OCI-LY7 (cell line): ENCODE measurements around the gene DAP.

Experiments
- EZH2phosphoT487 ChIP-seq: fragments of 200-600 bp; sonication (generic); IDR thresholded peaks from 2 replicates; pipeline ENCODE4 v1.6.1; 2018; ENCODE audit warnings: low read depth, borderline replicate concordance, mild to moderate bottlenecking, mixed run types, antibody characterized with exemption, low read length, moderate library complexity, mixed read lengths
- TF ChIP-seq, protein P1 (sequence below): fragments of 200-600 bp; sonication (generic); conservative IDR thresholded peaks from 2 replicates; pipeline ENCODE4 v1.5.1; 2014; ENCODE audit warnings: mild to moderate bottlenecking, antibody characterized with exemption, low read length, moderate library complexity, mixed read lengths

DNA sequence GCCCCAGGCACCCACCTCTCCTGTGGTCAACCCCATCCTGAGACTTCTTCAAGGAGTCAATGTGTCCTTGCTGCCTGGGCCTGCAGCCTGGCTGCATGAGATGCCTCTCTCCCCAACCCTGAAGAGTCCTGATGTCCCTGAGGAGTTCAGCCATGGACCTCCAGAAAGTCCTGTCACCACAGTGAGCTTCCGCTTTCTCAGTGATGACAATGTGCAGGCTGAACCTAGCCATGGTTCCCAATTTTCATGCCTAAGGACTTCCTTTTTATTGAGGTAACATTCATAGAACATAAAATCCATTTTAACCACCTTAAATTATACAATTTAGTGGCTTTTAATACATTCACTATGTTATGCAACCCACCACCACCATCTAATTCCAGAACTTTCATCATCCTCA is 29.1 kb downstream of the DAP start:
- TF ChIP-seq, protein P1, sequence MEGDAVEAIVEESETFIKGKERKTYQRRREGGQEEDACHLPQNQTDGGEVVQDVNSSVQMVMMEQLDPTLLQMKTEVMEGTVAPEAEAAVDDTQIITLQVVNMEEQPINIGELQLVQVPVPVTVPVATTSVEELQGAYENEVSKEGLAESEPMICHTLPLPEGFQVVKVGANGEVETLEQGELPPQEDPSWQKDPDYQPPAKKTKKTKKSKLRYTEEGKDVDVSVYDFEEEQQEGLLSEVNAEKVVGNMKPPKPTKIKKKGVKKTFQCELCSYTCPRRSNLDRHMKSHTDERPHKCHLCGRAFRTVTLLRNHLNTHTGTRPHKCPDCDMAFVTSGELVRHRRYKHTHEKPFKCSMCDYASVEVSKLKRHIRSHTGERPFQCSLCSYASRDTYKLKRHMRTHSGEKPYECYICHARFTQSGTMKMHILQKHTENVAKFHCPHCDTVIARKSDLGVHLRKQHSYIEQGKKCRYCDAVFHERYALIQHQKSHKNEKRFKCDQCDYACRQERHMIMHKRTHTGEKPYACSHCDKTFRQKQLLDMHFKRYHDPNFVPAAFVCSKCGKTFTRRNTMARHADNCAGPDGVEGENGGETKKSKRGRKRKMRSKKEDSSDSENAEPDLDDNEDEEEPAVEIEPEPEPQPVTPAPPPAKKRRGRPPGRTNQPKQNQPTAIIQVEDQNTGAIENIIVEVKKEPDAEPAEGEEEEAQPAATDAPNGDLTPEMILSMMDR, result no peak
- TF ChIP-seq EZH2phosphoT487, result no peak
